Bone marrow (tissue), 2 donors: Measurements from ENCODE around the gene EFEMP1.
A peak's percentile ranks its signal among the peaks of the same experiment; 100 is the strongest.

Source experiments
- DNase-seq, 2 donors: peaks; one replicate each; lab custom pipeline; 2025; lab: John Stamatoyannopoulos, UW

EFEMP1 gene, protein sequence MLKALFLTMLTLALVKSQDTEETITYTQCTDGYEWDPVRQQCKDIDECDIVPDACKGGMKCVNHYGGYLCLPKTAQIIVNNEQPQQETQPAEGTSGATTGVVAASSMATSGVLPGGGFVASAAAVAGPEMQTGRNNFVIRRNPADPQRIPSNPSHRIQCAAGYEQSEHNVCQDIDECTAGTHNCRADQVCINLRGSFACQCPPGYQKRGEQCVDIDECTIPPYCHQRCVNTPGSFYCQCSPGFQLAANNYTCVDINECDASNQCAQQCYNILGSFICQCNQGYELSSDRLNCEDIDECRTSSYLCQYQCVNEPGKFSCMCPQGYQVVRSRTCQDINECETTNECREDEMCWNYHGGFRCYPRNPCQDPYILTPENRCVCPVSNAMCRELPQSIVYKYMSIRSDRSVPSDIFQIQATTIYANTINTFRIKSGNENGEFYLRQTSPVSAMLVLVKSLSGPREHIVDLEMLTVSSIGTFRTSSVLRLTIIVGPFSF

DNA sequence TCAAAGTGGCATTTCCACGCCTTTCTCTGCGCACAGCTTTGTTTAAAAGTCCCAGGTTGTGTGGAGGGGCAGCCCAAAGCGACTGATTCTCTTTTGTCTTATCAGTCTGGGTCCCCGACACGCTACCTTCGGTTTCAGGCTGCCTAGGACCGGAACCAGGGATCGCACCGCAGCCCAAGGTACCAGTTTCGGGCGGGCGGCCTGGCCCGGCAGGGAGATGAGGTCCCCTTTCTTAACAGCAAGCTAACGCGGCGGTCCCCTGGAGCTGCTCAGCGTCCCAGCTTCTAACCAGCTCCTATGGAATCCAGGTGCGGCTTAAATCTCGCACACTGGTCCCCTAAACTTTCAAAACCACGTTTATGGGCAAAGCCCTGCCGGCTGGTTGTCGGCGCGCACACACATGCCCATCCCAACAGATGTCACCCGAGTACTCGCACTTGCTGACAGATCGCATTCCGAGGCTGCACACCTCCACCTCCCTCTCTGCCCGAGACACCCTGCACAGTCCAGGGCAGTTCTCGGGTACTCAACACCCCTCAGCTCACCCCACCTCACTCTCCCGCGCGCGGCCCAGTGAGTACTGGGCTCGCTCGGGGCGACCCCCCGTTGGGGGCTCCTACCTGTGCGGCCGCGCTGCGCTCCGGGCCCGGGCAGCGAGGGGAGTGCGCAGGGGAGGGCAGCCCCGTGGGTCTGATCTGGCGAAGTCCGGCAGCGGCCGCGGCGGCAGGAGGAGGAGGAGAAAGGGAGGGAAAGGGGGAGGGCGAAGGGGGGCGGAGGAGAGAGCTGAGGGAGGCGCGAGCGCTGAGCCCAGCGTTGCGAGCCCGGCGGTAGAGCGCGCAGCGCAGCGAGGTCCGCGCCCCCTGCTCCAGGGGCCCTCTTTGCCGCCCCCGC is at the start of gene EFEMP1:
TSS of gene EFEMP1 (minus strand) at position 692 of the 891 bp plus-strand sequence. CDS start 1,342 bp downstream, outside the sequence.
- no peak for DNase-seq

DNA sequence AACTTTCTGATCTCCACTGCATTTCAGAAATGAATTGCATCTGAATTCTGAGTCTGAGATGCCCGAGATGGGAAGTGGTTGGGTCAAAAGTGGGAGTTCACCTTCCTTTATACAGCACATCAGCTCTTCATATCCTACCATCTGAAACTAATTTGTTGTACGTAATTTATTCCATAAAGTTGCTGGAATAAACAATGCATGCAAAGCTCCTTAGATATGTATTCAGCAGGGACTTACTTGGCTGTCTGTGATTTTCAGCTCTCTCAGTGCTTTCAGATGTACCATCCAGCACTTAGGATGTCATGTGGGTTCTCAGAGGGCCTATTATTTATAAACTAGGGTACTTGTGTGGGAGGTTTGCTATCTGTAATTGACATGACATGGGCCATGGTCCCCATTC is 46.9 kb upstream of the EFEMP1 start:
- no peak for DNase-seq

DNA sequence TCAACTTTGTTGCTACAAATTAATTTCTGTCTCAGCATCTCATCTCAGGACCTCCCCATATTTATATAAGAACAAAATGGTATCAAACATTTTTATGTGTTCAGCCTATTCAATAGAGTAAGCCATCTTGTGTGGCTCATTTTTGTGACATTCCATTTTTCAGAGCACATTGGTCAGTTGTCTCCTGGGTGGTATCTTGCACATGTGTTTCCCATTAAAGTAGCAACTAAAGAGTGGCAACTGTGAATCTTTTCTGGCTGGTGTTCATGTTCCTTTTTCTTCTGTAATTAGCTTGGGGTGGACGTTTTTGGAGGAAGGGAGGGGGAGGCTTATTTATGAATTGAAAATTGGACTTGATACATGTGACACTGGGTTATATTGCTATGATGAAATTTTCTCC is 45.4 kb upstream of the EFEMP1 start:
- DNase-seq: no peak

DNA sequence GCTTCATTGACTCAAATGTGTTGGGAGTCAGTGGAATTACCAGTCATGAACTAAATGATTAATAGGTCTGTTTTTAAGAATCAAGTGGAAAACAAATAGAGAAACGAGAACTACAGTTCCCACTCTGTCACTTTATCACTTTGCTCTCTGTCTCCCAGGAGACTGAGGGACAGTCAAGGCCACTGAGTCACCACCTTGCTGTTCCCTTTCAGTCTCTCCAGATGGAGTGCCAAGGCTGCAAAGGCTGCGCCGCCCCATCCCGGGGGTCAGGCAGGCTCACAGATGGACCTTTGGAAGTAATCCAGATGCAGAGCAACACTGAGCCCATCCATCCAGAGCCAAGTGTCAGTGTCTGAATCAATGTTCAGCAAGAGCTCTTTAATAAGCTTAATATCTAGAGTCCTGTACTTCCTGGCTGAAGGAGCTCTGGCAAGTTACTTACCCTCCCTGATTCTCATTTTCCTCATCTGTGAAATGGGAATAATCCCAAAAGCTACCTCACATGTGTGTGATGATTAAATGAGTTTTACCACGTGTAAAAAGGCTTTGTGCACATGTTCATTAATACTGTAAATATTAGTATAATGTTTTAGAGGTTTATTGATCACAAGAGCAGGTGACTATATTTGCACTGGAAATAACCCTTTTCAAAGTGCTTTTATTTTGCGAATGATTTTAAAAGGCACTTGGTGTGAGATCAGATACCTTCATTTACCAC is 43.0 kb upstream of the EFEMP1 start:
- no peak for DNase-seq

DNA sequence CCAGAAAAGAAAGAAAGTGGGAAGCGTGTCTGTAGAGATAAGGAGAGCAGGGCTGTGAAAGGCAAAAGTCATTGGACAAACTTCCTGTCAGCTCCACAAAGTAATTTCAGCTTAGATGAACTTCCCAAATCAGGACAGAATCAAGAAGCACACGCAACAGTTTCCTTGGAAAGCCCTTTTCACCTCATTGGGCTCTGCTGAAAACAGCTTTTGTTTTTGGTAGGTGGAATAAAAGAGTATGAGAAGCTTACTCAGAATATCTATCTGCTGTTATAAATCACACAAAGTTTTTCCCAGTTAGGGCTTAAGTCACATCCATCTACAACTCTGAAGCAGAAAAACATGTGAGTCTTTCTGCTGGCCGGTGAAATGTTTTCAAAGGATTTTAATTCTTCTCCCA is 42.4 kb upstream of the EFEMP1 start:
- no peak for DNase-seq

DNA sequence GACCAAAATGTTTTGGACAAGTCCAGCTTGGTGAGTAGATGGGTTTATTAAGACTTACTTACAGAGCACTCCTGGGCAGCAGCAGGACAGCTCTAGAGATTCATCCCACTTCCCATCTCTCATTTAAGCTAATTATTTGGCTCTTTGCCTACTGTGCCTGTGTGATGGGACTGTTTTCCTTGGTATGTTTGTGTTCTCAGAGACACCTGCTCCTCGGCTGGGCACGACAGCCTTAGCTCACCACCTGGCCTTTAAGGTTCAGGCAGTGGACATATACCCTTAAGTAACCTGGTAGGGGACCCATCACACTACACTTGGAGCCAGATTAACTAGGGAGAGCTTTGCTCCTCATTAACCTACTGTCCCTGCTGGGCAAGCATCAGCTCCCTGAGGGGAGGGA is 41.7 kb upstream of the EFEMP1 start:
- no peak for DNase-seq

DNA sequence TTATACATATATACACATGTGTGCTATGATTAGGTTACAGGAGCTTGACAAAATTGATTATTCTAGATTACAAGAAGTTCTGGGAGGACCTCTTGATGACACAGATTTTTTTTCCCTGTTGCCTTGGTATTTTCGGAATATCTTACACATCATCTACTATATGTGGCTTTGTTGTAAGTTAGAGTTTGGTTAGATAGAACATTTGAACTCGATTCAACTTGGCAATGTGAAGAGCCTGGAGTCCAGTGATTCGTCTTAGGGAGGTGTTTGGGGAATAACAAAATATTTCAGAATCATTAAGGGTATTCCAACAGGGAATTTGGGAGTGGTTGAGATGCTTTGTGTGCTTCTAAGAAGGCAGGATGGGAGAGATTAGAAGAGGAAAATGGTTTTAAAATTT is 39.3 kb upstream of the EFEMP1 start:
- no peak for DNase-seq

DNA sequence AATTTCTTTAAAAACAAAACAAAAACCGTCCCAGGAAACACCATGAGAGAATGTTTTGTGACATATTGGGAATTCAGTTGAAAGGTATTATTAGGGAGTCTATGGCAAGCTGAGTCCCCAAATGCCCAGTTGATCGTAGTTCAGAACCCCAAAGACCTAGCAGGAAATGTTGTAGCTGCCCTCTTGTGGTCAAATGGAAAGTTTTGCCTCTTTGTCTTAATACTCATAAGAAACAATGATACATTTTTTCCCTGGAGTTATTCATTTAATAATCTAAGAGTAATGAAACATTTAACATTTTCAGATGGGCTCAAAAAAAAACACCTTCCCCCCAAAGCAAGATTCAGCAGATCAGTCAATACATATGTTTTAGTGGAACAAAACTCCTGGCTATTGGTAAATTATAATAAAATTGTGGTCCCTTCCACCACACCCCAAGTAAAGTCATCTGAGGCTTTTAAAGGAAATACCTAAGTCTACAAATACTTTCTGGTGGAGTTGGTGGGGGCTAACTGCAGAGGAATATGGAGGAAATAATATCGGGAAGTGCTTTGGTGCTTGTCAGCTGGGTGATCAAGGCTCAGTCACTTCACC is 37.8 kb upstream of the EFEMP1 start:
- DNase-seq: peak in 1 of 2 donors; percentile 0

DNA sequence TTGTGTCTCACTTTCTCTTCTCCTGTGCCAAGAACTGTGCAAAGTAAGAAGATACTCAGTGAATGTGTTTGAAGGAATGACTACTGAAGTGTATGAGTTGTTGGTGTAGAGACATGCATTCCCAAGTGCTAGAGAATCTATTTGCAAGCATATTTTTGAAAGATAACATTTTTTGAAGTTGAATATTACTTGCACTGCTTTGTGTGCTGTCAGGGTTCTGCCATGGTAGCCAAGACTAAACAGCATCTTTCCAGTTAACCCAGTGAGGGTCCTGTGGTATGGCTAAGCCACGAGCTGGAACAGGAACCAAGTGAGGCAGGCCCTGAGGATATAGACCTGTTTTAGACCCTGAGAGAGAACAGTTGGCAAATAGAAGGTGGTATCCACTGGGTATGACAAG is 35.2 kb upstream of the EFEMP1 start:
- DNase-seq: no peak

DNA sequence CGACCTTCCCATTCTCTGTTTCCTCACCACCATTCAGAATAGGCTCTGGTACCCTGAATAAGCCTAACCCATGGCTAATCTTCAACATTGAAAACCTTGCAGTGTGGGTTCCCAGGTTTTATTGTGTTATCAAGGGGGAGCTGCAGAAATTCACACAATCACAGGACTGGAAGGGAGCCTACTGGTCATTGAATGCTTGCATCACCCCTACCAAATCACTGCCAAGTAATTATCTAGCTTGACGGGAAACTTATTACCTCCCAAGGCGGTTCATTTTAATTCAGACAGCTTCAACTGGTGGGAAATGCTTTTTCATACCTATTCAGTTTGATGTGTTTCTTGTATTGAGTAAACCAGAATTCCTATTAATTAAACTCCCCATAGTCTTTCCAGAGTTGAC is 33.6 kb upstream of the EFEMP1 start:
- no peak for DNase-seq

DNA sequence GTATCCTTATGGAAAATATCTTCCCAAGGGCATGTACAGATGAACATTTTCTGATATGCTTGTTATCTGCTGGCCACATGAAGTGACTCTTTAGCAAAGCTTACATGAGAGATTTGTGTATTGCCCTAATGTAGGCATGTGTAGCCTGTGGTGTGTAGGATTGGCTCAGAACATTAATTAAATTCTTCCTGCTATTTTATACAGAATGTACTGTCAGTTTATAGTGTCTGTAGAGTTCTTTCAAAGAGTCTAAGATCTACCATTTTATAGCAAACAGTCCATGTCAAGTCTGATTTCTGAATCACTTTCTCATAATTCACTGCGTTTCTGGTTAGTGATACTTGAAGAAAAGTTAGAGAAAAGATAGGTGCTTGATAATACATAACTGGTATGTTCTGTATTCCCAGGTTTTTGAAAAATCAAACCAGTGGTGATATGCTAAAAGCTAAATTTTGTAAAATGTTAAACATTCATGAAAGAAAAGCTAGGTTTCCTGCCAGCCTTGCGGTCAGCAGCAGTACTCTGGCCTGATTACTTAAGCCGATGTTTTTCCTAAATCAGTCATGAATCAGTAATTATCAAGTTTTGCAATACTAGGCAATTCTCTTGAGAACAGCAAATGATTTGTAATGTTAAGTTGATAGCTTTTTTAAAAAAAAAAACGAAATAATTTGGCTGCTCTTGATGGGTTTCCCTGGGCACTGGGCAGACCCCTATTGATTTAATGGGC is 30.9 kb upstream of the EFEMP1 start:
- DNase-seq: no peak

DNA sequence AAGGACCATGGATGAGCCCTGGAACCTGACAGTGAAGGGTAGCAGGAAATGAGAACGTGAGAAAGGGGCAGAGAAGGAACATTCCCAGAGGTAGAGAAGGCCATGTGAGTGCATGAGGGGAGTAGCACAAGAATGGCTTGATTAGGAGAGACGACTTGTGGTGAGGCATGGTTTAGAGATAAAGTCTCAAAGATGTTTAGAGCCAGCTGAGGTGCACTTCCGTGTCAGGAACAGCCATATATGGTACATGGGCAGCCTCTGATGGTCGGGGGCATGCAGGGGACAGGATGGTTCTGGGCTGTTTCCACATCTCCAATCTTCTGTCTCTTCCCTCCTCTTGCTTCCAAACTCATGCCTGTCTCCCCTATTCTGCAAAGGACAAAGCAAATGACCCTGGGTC is 28.8 kb upstream of the EFEMP1 start:
- DNase-seq: no peak

DNA sequence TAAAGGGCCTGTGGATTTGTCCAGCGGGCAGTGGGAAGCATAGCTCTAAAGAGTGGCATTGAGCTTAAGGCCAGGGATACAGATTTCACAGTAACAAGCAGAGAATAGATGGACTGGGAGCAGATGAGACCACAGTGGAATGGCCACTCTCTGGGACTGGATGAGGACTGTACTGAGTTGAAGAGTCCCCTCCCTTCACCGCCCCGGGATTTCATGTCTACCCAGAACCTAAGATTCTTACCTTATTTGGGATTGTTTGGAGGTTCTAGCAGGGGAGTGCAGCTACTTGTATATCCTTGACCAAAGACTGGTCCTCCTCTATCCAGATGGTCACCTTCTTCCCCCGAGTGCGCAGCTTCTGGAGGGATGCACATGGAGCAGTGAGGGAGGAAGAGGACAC is 28.0 kb upstream of the EFEMP1 start:
- DNase-seq: no peak

DNA sequence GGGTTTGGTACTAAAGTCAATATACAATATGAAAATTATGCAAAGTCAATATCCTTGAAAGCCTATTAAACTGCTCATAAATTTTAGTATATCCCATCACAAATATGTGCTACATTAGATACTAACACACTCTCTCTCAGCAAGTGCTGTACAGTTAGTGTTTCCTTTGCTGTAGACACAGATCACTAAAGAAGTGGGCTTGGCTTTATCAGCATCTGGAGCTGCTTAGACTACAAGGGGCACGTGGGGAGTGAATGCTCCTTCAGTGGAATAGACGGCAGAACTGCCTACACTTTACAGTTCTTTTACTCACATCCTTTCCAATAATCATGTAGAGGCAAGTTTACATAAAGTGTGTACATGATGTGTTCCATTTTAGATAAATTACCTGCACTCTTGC is 26.0 kb upstream of the EFEMP1 start:
- DNase-seq: no peak

DNA sequence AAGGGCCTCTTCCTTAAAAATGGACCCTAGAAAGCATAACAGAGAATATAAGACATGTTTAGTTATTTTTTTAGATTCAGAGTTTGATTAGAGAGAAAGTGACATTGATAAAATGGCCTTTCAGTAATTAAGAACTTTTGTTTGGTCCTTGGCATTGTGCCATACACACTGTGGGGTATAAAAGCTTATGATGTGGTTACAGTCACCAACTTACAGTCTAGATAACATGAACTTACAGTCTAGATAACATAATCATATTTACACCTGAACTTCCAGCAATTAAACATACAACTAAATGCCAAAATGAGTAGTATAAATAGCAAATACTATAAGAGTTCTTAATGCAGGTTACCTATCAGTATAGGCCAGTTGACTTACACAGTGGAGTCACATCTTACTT is 25.6 kb upstream of the EFEMP1 start:
- no peak for DNase-seq

DNA sequence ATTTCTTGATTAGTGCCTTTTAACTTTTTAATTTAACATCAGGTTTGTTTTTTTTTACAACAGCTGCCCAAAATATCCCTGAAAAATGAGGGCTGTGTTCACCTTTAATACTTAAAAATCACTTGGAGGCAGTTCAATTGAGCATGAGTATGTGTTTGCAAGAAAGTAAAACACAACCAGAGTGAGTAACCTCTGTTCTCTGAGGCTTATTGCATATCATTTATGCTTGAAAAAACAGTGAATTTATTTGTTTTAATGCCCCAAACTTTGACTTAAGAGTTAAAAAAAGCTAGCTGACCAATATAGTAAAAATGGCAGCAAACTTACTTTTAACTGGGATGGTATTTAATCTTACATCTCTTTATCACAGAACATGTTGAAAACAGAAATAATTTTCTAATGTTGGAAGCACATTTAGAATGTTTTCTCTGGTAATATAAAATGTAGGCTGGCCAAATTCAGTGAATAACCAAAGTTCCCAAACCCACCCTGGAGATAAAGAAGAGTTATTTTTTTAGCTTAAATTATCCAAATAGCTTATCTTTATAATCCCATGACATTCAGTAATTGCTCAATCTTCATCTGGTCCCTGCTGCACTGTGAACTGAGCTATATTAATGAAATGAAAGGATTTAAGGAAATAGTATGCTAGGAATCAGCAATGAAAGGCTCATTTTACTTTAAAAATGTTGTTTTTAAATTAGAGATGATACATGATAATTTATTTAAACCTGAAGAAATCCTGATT is 24.8 kb upstream of the EFEMP1 start:
- no peak for DNase-seq

DNA sequence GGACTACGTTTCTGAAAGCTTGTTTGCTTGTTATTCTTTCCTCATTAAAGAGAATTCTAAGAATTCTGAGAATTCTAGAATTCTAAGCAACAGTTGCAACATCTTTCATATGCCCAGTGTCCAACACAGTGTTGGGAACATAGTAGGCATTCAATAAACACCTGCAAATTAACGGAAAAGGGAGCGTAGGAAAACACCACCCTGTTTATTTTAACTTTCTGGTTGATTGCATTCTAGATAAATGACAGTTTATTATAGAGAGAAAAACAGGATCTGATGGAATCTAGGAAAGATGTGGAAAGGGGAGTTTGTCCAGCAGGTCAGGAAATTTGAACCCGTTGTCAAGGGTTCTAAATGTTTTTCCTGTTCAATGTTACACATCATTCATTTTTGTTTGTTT is 24.2 kb upstream of the EFEMP1 start:
- no peak for DNase-seq

DNA sequence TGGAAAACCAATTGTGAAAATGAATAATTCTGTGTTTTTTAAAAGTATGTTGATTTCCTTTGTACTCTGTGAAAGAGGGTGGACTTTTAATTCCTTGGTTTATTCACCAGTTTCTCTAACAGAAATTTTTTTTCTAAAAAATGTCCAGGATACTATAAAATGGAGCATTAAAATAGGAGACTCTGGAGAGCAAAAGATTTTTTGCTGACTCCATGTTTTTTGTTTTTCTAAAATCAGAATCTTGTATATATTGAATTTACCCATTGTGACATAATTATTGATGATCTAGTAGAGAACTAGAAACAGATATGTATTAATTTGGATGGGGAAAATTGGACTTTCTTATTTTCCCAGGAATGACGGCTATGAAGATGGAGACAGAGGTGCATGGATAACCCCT is 23.2 kb upstream of the EFEMP1 start:
- DNase-seq: no peak

DNA sequence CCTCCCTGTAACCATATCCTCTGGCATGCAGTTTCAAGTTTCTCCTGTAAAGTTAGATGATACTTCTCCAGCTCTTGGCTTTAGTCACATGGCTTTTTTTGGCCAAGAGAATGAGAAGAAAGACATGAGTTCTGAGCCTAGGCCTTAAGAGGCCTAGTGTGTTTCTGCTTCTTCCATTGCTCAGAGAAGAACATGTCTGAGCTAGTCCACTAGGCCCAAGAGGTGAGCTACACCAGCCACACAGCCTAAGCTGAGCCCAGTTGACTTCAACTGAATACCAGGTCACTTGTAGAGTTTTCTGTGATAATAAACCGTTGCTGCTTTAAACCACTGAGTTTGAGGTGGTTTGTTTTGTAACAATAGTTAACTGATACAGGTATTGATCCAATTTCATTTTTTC is 19.9 kb upstream of the EFEMP1 start:
- DNase-seq: no peak

DNA sequence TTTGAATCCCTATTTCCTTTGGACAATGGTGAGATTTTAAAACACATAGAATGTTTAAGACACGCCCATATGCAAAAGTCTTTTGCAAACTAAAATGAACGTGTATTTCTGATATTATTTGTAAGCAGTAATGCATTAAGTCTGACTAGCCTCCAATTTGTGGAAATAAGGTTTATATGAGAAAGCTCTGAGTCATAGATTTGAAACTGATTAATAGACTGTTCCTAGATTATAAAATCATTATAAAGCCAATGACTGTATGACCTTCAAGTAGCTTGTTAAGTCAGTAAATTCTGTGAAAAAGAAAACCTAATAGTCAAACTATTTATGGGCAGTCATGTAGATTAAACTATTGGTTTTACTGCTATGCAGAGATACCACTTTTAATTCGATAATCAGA is 12.8 kb upstream of the EFEMP1 start:
- no peak for DNase-seq

DNA sequence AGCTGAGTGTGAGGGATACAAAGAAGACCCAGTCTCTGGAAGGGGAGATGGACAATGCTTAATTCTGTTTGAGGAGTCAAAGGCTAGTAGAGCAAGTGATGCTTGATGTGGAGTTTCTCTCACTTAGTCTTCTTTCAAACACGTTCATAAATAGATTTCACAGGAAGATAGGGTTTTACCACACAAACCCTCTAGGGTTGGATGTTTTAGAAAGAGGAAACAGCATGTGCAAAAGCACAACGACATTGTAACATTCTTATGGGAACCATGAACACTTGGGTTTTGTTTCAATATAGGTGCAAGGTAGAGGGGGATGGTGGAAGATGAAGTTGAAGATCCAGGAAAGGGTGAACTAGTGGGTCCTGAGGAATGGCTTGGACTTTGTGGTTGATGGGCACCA is 10.8 kb upstream of the EFEMP1 start:
- no peak for DNase-seq
